OCI-LY1 (cell line): ENCODE measurements around the gene AKT1.

ENCODE experiments used
- H2AFZ ChIP-seq: fragments of 200-600 bp; sonication (generic), shearing (Covaris generic); 2 replicates; pipeline ENCODE4 v1.6.0; 2014; ENCODE audit warnings: antibody characterized with exemption, mild to moderate bottlenecking, low read length
- H3F3A ChIP-seq: fragments of 200-600 bp; sonication (generic), shearing (Covaris generic); 2 replicates; pipeline ENCODE4 v1.6.0; 2014; ENCODE audit warnings: mild to moderate bottlenecking, antibody characterized with exemption, low read length, moderate library complexity; ENCODE audit not compliant: insufficient read depth
- H3K27ac ChIP-seq: fragments of 200-600 bp; sonication (generic); 2 replicates; pipeline ENCODE4 v1.5.1; 2014; ENCODE audit warnings: low read length, mixed run types, mild to moderate bottlenecking, low read depth; ENCODE audit not compliant: poor library complexity, severe bottlenecking
- H3K27me3 ChIP-seq: fragments of 200-600 bp; sonication (generic); 2 replicates; pipeline ENCODE4 v1.6.0; 2014; ENCODE audit warnings: antibody characterized with exemption, mild to moderate bottlenecking, low read length, moderate library complexity; ENCODE audit not compliant: insufficient read depth
- H3K36me3 ChIP-seq: fragments of 200-600 bp; sonication (generic); 2 replicates; pipeline ENCODE4 v1.6.1; 2014; ENCODE audit warnings: mild to moderate bottlenecking, antibody characterized with exemption, low read length, moderate library complexity, mixed read lengths; ENCODE audit not compliant: insufficient read depth
- H3K4me1 ChIP-seq: fragments of 200-600 bp; sonication (generic); 2 replicates; pipeline ENCODE4 v1.5.1; 2014; ENCODE audit warnings: mild to moderate bottlenecking, low read length, moderate library complexity; ENCODE audit not compliant: insufficient read depth, severe bottlenecking
- H3K4me2 ChIP-seq: fragments of 200-600 bp; sonication (generic), shearing (Covaris generic); 2 replicates; pipeline ENCODE4 v1.6.1; 2014; ENCODE audit warnings: low read length
- H3K4me3 ChIP-seq: fragments of 200-600 bp; sonication (generic); 2 replicates; pipeline ENCODE4 v1.5.1; 2014; ENCODE audit warnings: low read length, low read depth, mild to moderate bottlenecking, mixed read lengths; ENCODE audit not compliant: poor library complexity, severe bottlenecking
- H3K79me2 ChIP-seq: fragments of 200-600 bp; shearing (Covaris generic); 2 replicates; pipeline ENCODE4 v1.6.1; 2016; ENCODE audit warnings: mixed run types, low read length, mixed read lengths; ENCODE audit not compliant: insufficient read depth
- H3K9ac ChIP-seq: fragments of 200-600 bp; sonication (generic), shearing (Covaris generic); 2 replicates; pipeline ENCODE4 v1.6.1; 2014; ENCODE audit warnings: mild to moderate bottlenecking, low read length, mixed read lengths
- H3K9me2 ChIP-seq: fragments of 200-600 bp; sonication (generic), shearing (Covaris generic); 2 replicates; pipeline ENCODE4 v1.6.1; 2014; ENCODE audit warnings: low read depth, mild to moderate bottlenecking, low read length, mixed read lengths
- H3K9me3 ChIP-seq: fragments of 200-600 bp; shearing (Covaris generic); 2 replicates; pipeline ENCODE4 v1.6.1; 2014; ENCODE audit warnings: low read length, mixed read lengths
- H4K20me1 ChIP-seq: fragments of 200-600 bp; sonication (generic), shearing (Covaris generic); 2 replicates; pipeline ENCODE4 v1.6.0; 2016; ENCODE audit warnings: mild to moderate bottlenecking, low read length; ENCODE audit not compliant: insufficient read depth
- EZH2 ChIP-seq: fragments of 200-600 bp; sonication (generic), shearing (Covaris generic); IDR thresholded peaks from 2 replicates; pipeline ENCODE4 v1.8.0; 2017; ENCODE audit warnings: borderline replicate concordance, mixed run types, mild to moderate bottlenecking, antibody characterized with exemption, low read length, moderate library complexity, mixed read lengths
- TF ChIP-seq, protein P1 (sequence below): fragments of 200-600 bp; sonication (generic), shearing (Covaris generic); IDR thresholded peaks from 2 replicates; pipeline ENCODE4 v1.5.1; 2017; ENCODE audit warnings: mild to moderate bottlenecking, antibody characterized with exemption, low read length, moderate library complexity, mixed read lengths

AKT1 gene

DNA sequence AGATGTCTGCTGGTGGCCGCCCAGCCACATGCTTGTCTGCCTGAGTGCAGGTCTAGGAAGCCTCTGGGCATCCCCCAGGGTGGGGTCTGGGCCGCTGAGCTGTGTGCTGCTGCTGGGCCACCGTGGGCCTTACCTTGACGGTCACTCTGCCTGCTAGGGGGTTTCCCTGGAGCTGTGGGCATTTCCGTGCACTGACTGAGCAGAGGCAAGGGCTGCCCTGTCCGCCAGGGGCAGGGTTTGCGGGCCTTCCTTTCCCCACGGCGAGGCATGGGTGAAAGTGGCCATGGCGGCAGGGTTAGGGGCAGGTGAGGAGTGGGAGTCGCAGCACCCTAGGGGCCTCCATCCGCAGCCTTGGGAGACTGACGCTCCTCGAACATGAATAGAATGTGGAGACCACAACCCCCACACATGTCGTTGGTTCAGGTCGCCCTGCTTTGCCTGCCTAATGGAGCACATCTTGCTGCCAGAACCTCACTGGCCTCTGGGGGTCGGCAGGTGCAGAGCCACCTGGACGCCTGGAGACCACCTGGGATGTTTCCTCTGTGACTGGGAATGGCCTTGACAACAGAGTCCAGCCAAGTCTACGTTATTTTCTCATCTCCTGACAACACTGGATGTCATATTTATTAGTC lies 7.8 kb upstream of the AKT1 start:
- Histone ChIP-seq H3F3A (peaks cover 9% of the 10 kb centered on the region), H3K4me2 (0 out of 2 replicates have a peak overlapping the region, but pooled peaks have one; percentile 4), H3K9me2 (no peaks in the 10 kb centered on the region), H3K36me3 (no peaks in the 10 kb centered on the region), H3K9me3 (no peaks in the 10 kb centered on the region), H3K9ac (no peak overlapping the region), H3K79me2 (no peaks in the 10 kb centered on the region), H4K20me1 (no peaks in the 10 kb centered on the region), H3K27me3 (peaks cover 14% of the 10 kb centered on the region), H3K4me3 (no peak overlapping the region), H3K27ac (no peak overlapping the region), H2AFZ (no peak overlapping the region), H3K4me1 (peaks cover 40% of the 10 kb centered on the region)
- TF ChIP-seq EZH2, result no peak
- TF ChIP-seq, protein P1, sequence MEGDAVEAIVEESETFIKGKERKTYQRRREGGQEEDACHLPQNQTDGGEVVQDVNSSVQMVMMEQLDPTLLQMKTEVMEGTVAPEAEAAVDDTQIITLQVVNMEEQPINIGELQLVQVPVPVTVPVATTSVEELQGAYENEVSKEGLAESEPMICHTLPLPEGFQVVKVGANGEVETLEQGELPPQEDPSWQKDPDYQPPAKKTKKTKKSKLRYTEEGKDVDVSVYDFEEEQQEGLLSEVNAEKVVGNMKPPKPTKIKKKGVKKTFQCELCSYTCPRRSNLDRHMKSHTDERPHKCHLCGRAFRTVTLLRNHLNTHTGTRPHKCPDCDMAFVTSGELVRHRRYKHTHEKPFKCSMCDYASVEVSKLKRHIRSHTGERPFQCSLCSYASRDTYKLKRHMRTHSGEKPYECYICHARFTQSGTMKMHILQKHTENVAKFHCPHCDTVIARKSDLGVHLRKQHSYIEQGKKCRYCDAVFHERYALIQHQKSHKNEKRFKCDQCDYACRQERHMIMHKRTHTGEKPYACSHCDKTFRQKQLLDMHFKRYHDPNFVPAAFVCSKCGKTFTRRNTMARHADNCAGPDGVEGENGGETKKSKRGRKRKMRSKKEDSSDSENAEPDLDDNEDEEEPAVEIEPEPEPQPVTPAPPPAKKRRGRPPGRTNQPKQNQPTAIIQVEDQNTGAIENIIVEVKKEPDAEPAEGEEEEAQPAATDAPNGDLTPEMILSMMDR, result peak; percentile 22; the same call in 1 of the 2 replicates

DNA sequence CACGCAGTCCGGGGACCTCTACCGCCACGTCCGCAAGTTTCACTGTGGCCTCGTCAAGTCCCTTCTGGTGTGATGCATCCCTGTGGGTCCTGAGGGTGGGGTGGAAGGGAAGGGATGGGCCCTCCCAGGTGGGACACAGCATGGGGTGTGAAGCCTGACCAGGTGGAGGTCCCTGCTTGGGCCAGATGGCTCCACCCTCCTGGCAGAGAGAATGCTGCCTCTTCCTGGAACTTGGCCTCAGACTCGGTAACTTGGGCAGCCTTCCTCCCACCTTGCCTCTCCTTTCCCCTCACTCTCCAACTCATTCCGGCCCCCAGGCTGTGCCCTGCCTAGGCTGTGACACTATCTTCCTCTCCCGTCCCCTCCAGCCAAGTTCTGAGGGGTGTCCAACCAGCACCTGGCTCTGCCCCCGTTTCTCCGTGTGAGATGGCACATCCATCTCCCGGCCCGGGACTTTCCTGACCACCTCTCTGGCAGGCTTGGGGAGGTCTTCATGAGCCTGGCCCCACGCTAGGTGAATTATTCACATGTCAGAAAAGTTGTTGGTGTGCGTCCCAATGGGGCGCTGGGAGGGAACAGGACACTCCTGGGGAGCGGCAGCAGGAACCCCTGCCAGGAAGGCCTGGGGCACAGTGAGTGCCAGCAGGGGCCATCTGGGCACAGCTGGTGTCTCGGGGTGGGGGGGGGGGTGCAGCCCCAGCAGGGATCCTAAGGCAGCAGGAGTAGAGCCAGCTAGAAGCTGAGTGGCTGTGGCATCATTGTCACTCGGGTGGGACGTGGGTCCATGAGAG lies 7.0 kb upstream of the AKT1 start:
- Histone ChIP-seq H3F3A (peaks cover 9% of the 10 kb centered on the region), H3K4me3 (peak overlapping the region; percentile 6), H3K79me2 (no peaks in the 10 kb centered on the region), H3K36me3 (no peaks in the 10 kb centered on the region), H3K27me3 (peaks cover 14% of the 10 kb centered on the region), H3K9me2 (no peaks in the 10 kb centered on the region), H4K20me1 (no peaks in the 10 kb centered on the region), H2AFZ (no peak overlapping the region), H3K27ac (no peak overlapping the region), H3K4me2 (peak overlapping the region; percentile 75), H3K9me3 (no peaks in the 10 kb centered on the region), H3K9ac (no peak overlapping the region; the same call in 1 of the 2 replicates), H3K4me1 (peaks cover 40% of the 10 kb centered on the region)
- TF ChIP-seq EZH2, result no peak
- TF ChIP-seq, protein P1, result no peak

DNA sequence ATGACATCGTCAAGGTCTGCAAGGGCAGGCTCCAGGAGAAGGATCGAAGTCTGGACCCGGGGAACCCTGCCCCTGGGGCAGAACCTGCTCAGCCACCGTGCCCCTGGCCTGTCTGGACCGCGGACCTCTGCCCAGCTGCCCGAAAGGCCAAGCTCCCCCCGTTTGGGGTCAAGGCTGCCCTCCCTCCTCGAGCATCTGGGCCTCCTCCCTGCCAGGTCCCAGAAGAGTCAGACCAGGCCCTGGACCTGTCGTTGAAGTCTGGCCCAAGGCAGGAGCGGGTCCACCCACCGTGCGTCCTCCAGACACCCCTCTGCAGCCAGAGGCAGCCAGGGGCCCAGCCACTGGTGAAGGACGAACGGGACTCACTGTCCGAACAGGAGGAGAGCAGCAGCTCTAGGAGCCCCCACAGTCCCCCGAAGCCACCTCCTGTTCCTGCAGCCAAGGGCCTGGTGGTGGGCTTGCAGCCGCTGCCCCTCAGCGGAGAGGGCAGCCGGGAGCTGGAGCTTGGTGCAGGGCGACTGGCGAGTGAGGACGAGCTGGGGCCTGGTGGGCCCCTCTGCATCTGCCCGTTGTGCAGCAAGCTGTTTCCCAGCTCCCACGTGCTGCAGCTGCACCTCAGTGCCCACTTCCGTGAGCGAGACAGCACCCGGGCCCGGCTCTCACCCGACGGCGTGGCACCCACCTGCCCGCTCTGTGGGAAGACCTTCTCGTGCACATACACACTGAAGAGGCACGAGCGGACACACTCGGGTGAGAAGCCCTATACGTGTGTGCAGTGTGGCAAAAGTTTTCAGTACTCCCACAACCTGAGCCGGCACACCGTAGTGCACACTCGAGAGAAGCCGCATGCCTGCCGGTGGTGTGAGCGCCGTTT lies 6.2 kb upstream of the AKT1 start:
- H3K4me3 ChIP-seq, result peak overlapping the region; percentile 61
- H3K9ac ChIP-seq, result peak overlapping the region; percentile 41; the same call in 1 of the 2 replicates
- peaks cover 14% of the 10 kb centered on the region for H3K27me3 ChIP-seq
- no peaks in the 10 kb centered on the region for H3K36me3 ChIP-seq
- H3K27ac ChIP-seq, result no peak overlapping the region
- TF ChIP-seq EZH2, result no peak
- TF ChIP-seq, protein P1, result no peak
- peaks cover 9% of the 10 kb centered on the region for H3F3A ChIP-seq
- H3K9me3 ChIP-seq, result no peaks in the 10 kb centered on the region
- H3K79me2 ChIP-seq, result no peaks in the 10 kb centered on the region
- H2AFZ ChIP-seq, result no peak overlapping the region
- H4K20me1 ChIP-seq, result no peaks in the 10 kb centered on the region
- peaks cover 40% of the 10 kb centered on the region for H3K4me1 ChIP-seq
- no peaks in the 10 kb centered on the region for H3K9me2 ChIP-seq
- peak overlapping the region; percentile 75 for H3K4me2 ChIP-seq
